ENCODE measurements around the gene PATZ1. TPM values are rescaled to one million over a fixed set of nuclear protein-coding genes. Genes with fewer than 3 reads are reported as not detected.
"Not testable (repeated sequence)": the region's sequence is repeated elsewhere in the genome, so short reads cannot be mapped to it uniquely, and the experiment has no call there.

PATZ1 gene
- total RNA-seq, 1 donor from 2014 or later: 28.9 TPM

GRCh38 chr22:31349960-31350359, 3.8 kb upstream of the PATZ1 start:
- Histone ChIP-seq H3K27me3 (no peaks in the 10 kb centered on the region), H3K4me1 (peaks cover 0 to 8% of the 10 kb centered on the region in 2 donors), H3K9me3 (no peaks in the 10 kb centered on the region), H3K27ac (no peak overlapping the region), H3K36me3 (no peaks in the 10 kb centered on the region), H3K4me3 (no peak overlapping the region)
- TF ChIP-seq CTCF (IDR thresholded peaks at IDR 0.05): no peak
- DNase-seq (ENCODE audit: low spot score in 2 of 2): no peak
- intact Hi-C loops (cut with DNase I): loop anchor here (5.0 kb wide), 2 partner anchors 137 to 282 kb away; partner anchors contain the start of gene EIF4ENIF1

- DNase-seq (ENCODE audit: low spot score in 2 of 2): no peak
- Histone ChIP-seq H3K4me3 (no peak overlapping the region), H3K9me3 (no peaks in the 10 kb centered on the region), H3K36me3 (no peaks in the 10 kb centered on the region), H3K27ac (no peak overlapping the region), H3K27me3 (no peaks in the 10 kb centered on the region), H3K4me1 (peaks cover 0 to 19% of the 10 kb centered on the region in 2 donors)
- no peak for TF ChIP-seq CTCF (IDR thresholded peaks at IDR 0.05)
- intact Hi-C loops (cut with DNase I): loop anchor here (5.0 kb wide), 2 partner anchors 139 to 284 kb away; partner anchors contain the start of gene EIF4ENIF1
Measured at GRCh38 chr22:31348766-31349165, 2.6 kb upstream of the PATZ1 start.

GRCh38 chr22:31348009-31348337, 1.8 kb upstream of the PATZ1 start:
- DNase-seq (ENCODE audit: low spot score in 2 of 2); H3K9me3 ChIP-seq; H3K36me3 ChIP-seq; H3K27me3 ChIP-seq: not testable (repeated sequence)
- Histone ChIP-seq H3K4me1 (peaks cover 0 to 27% of the 10 kb centered on the region in 2 donors), H3K4me3 (peak overlapping the region; percentile 56 to 93), H3K27ac (peak overlapping the region; percentile 71 to 78)
- intact Hi-C loops (cut with DNase I): loop anchor here (5.0 kb wide), 2 partner anchors 139 to 284 kb away; partner anchors contain the start of gene EIF4ENIF1

GRCh38 chr22:31347251-31348008, 1.3 kb upstream of the PATZ1 start:
- peak overlapping the region; percentile 56 to 93 for H3K4me3 ChIP-seq
- no peak for TF ChIP-seq CTCF (IDR thresholded peaks at IDR 0.05)
- intact Hi-C loops (cut with DNase I): loop anchor here (5.0 kb wide), 2 partner anchors 140 to 285 kb away; partner anchors contain the start of gene EIF4ENIF1
- H3K27ac ChIP-seq: peak overlapping the region; percentile 71 to 78
- peaks cover 0 to 27% of the 10 kb centered on the region in 2 donors for H3K4me1 ChIP-seq
- peaks cover 3 to 4% of the 10 kb centered on the region in 2 donors for H3K36me3 ChIP-seq
- DNase-seq (ENCODE audit: low spot score in 2 of 2): peak in 1 of 2 donors; percentile 76
- H3K27me3 ChIP-seq: no peaks in the 10 kb centered on the region
- H3K9me3 ChIP-seq: no peaks in the 10 kb centered on the region

GRCh38 chr22:31346733-31347250, 646 bp upstream of the PATZ1 start:
- Histone ChIP-seq H3K4me3 (peak overlapping the region; percentile 56 to 93), H3K27ac (peak overlapping the region; percentile 71 to 78), H3K36me3 (peaks cover 9 to 10% of the 10 kb centered on the region in 2 donors), H3K9me3 (no peaks in the 10 kb centered on the region), H3K27me3 (no peaks in the 10 kb centered on the region), H3K4me1 (peaks cover 0 to 27% of the 10 kb centered on the region in 2 donors)
- peak in 1 of 2 donors; percentile 71 for DNase-seq (ENCODE audit: low spot score in 2 of 2)
- intact Hi-C loops (cut with DNase I): loop anchor here (1.0 to 5.0 kb wide), 3 partner anchors 53 to 286 kb away; partner anchors contain the start of genes DRG1 and EIF4ENIF1
- no peak for TF ChIP-seq CTCF (IDR thresholded peaks at IDR 0.05)

Data from ascending aorta (tissue), 2 donors.